GM19193 (cell line): Measurements from ENCODE around the gene FICD.

ENCODE experiments used
- POLR2A ChIP-seq: IDR thresholded peaks from 4 replicates; pipeline ENCODE4 v1.6.1; 2011; ENCODE audit not compliant: insufficient read depth, insufficient read length; ENCODE audit errors: extremely low read depth

FICD gene

DNA sequence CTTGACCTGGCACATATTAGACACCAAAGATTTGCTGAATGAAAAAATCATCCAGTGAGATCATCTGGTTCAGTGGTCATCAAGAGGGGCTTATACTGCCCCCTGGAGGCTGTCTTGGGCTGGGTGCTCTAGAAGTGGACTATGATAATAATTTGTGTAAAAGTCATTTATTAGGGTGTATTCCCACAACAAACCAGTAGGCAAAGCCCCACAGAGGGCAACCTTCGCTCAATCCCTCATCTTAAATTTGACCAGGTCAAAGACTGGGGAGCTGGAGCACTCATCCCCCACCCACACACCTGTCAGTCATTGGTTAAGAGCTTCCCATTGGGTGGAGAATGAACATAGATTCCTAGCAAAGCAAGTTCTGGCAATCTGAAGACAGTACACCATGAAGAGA is 20.0 kb upstream of the FICD start:
- TF ChIP-seq POLR2A = no peak

DNA sequence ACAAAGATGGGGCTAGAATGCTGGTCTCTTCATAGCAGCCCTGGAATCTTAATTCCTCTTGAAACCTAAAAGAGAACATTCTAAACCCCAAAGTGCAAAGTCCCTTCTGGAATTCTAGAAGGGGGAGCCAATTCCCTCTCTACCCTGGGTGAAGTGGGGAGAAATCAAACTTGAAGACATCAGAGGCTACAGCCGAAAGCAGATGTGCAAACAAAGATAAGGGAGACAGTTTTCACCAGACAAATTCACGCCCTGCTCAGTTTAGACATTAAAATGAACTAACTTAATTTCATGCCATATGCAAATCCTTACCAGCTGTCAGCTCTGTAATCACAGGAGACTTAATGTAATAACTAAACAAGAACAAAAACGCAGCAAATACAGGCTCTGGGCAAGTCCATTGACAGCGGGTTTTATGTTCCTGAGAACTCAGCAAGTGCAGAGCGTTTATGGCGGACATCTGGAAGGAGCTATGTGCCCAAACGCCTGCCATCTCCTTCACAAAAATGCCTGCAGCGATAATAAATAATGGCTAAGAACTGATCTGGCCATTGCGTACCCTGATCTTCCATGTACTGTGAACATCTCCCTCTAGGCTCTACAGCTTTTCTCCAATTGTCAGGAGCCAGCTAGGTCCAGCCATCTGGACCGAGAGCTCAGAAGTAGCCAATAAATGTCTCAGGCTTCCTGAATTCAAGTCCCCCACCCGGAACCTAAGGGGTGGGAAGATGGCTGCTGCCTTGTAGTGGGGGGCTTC is 19.1 kb upstream of the FICD start:
- TF ChIP-seq POLR2A = no peak

DNA sequence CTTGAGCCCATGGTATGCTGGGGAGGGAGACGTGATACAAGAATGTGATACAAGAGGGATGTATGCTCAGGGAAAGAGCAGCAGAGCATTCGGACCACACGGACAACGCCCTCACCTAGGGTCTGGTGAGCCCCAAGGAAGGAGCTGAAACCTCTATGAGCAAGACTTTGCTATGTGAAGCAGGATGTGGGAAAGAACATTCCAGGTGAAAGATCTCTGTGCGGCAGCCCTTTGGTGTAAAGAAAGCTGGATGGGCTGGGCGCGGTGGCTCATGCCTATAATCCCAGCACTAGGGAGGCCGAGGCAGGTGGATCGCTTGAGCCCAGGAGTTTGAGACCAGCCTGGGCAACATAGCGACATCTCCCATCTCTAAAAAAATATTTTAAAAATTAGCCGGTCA is 16.9 kb upstream of the FICD start:
- no peak for TF ChIP-seq POLR2A

DNA sequence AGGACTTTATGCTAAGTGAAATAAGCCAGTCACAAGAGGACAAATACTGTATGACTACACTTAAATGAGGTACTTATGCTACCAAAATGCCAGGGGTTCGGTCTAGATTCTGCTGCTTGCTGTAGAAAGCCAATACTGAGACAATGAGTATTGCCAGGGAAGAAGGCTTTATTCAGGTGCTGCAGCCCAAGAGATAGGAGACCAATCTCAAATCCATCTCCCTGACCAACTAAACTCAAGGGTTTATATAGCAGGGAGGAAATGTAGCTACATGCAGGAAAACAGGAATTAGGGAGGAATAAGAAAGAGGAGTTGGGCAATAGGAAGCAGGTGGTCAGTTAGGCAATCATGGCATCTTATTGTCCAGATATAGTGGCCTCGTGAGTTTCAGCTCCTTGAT is 12.2 kb upstream of the FICD start:
- TF ChIP-seq POLR2A = no peak

DNA sequence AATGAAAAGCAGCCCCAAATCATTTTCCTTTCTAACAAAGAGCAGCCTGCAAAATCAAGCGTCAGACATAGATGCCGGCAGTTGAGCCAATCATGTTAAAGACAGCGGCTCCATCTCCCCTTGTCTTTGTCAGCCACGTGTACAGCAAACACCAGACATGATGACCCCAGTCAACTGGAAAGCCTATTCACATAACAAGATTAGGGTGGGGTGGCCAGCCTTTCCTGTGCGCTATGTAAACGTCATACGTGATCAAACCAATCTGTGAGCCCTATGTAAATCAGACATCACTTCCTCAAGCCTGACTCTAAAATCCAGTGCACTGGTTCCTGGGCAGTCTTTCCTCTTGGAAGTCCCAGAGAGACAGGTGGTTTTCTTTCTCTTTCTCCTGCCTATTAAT is 9.9 kb upstream of the FICD start:
- TF ChIP-seq POLR2A = no peak

DNA sequence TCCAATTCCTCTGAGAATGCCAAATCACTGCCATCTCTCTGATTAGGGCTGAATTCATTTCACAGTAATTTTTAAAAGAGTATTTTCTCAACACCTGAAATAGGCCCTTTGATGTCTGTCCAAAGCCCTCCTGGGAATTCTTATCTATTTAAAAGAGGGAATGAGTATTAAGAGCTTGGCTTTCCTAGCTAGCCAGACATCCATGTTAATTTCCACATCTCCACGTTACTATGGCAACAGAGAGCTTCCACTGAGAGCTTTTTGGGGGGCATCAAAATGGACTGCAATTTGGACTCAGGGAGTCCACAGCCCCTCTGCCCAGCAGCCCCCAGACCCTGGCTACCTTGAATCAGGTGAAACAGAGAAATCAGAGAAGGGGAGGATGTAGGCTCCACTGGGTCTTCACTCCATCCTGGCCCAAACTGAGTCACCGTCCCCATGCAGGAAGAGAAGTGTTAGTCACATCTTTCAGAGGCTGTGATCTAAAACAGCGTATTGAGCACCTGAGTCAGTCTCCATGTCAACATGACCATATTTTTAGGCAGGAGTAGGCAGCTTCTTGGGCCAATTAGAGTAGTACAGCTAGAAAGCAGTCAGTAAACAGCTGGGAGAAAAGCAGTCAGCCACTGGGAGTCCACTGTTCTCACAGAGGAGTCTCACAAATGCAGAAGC is 7.0 kb upstream of the FICD start:
- no peak for TF ChIP-seq POLR2A

DNA sequence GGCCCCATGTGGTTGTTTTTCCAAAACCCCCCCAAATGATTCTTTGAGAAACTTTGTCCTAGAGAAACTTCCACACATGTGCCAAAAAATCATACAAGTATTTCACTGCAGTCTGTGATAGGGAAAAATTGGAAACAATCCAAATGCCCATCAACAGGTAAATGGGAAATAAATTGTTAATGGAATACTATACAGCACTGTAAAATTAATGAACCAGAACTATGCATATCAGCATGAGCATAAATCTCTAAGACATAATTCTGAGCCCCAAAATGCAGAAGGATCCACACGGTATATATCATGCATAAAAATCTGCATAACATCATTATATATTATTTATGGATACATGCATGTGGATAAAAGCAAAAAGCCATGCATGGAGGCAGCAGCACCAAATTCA is 5.3 kb upstream of the FICD start:
- no peak for TF ChIP-seq POLR2A

DNA sequence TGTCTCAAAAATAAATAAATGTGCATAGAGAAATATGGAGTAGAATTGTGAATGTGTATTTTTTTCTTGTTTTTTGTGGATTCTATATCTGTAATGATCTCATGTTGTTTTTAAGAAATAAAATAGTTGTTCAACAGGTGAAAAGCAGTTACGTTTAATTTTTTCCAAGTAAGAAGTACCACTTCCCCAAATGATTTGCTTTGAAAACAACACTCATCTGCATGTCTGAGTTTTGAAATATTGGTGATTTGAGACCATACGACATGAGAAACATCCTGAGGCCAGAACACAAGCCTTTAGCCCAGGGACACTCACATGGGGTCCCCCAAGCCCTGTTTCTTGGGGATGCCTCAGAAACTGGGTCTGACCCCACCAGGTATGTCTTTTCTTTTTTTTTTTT is 4.2 kb upstream of the FICD start:
- TF ChIP-seq POLR2A = no peak

DNA sequence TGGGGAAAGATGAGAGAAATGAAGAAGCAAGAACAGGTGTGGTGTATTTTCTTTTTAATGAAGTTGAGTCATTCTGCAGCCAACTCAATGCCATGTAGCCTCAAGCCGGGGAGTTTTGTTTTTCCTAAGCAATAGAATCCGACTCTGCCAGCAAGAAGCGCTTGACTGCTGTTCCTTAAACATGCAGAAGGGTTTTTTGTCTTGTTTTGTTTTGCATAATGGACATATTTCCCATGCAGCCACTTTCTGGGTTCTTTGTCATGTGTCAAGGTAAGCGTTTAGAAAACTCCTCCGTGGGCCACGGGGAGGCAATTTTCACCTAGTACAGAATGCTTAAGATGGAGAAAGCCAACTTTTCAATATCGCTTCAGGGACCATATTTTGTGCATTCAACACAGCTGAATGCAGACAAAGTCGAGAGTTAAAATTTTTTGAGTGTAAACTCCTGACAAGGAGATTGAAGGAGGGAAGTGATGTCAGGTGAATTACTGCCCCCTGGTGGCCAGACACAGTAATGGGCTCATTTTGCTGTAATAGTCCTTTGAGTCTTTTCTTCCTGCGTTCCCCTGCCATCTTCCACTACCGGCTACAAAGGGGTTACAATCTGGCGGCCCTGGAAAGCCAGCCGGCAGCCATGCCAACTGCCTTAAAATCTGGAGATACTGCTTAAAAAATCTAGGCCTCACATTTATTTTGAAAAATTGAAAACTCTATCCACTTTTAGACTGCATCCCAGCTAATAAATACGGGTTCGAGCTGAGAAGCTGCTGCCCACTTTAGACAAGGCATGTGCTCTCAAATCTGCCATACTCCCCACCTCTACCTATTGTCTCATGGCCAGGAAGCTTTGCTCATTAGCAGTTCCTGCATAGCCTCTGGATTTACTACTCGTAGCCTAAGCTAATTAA is 3.2 kb upstream of the FICD start:
- TF ChIP-seq POLR2A = no peak

DNA sequence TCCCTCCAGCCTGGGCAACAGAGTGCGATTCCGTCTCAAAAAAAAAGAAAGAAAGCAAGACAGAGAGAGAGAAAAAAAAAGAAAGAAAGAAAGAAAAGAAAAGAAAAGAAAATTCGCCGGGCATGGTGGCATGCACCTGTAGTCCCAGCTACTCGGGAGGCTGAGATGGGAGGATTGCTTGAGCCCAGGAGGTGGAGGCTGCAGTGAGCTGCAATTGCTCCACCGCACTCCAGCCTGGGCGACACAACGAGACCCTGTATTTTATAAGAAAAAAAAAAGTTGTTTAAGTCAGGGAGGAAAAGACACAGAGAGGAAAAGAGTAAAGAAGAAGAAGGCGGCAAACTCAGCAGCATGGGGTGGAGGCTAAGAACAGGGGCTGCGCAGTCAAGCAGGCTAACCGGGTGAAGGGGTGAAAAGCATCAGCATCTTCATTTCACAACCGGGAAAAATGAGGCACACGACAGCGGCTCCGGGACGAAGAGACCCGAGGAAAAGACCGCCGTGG is 557 bp upstream of the FICD start:
- no peak for TF ChIP-seq POLR2A

DNA sequence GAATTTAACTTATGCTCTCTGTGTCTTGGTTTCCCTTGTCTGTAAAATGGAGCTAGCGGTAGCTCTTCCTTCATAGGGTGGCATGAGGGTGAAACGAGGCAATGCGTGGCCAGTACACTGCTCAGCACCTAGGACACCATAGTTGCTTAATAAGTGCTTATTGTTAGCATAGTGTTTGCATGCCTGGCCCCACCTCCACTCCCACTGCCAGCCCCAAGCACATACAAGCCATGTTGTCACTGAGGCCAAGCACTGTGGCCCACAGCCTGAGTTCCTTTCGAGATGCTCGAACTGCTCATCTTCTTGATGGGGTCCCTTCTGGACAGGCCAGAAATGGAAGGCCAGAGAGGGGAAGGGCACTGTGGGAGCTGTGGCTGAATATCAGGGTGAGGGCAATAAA is 839 bp downstream of the FICD start:
- peak; percentile 1 for TF ChIP-seq POLR2A

DNA sequence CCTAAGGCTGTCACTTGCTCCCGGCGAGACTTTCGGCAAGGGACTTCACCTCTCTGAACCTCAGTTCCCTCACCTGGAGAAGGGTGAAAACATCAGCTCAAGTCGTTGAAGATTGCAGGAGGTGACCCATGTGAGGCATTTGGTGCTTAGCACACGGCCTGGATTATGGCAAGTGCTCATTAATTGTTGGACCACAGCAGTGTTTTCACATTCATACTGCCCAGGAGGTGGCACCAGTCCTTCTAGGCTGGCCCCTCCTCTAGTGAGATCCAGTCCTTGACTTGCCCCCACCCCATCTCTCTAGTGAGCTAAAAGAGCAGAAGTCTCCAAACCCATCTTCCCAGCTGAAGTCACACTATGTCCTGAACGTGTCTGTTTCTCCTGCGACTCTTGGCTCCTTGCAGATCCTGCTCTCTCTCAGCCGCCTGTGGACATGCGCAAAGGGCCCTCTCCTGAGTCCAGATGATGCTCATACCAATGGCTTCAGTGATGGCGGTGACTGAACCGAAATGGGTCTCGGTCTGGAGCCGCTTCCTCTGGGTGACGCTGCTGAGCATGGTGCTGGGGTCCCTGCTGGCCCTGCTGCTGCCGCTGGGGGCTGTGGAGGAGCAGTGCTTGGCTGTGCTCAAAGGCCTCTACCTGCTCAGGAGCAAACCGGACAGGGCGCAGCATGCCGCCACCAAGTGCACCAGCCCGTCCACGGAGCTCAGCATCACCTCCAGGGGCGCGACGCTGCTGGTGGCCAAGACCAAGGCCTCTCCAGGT is 1.6 kb downstream of the FICD start:
- TF ChIP-seq POLR2A = peak; percentile 41

DNA sequence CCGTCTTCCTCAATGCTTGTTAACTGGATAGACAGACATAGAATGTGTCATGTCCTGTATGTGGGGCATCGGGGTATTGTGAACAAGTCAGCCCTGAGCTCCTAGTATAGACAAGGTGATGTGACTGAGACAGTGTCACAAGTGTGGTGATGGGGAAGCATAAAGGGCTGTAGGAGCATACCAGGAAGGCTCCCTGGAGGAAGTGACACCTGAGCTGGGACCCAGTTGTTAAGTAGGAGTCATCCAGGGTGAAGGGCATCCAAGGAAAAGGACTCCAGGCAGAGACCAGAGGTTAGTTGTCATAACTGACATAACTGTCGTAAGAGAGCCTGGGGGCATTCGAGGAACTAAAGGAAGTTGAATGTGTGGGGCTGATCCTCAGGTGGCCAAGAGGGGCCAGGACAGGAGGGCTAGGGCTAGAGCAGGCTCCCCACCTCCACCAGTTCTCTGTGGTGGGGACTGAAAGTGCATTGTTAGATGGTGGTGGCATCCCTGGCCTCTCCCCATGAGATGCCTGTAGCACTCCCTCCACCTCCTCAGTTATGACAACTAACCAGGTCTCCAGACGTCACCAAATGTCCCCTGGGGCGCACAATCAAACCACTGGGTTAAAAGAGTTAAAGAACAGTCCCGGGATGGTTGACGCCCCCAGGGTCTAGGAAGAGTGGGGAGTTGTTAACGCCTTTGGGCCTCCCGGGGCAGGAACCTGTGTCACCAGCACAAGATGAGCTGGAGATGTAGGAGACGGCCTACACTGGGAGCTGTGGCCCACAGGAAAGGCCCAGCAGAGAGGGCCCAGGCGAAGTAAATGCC is 2.4 kb downstream of the FICD start:
- TF ChIP-seq POLR2A = no peak

DNA sequence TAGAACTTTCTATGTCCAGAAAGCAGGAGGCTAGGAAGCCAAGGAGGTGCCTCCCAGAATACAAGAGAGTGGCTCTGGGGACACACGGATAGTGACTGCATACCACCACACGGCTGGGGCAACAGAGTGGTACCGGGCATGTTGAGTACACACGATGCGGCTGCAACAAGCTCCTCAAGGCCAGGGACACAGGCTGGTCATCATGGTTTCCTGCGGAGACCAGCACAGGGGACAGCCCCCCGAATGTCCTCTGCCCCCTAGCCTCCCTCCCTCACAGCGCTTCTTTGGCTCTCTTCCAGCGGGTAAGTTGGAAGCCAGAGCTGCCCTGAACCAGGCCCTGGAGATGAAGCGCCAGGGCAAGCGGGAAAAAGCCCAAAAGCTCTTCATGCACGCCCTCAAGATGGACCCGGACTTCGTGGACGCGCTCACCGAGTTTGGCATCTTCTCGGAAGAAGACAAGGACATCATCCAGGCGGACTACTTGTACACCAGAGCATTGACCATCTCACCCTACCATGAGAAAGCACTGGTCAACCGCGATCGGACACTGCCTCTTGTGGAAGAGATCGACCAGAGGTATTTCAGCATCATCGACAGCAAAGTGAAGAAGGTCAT is 3.1 kb downstream of the FICD start:
- TF ChIP-seq POLR2A = no peak
